OCI-LY1 (cell line): Measurements from ENCODE around the gene SLC35F6.

ENCODE experiments used
- CTCF ChIP-seq: fragments of 200-600 bp; sonication (generic), shearing (Covaris generic); IDR thresholded peaks from 2 replicates; pipeline ENCODE4 v1.5.1; 2017; ENCODE audit warnings: mild to moderate bottlenecking, antibody characterized with exemption, low read length, moderate library complexity, mixed read lengths
- EZH2 ChIP-seq: fragments of 200-600 bp; sonication (generic), shearing (Covaris generic); IDR thresholded peaks from 2 replicates; pipeline ENCODE4 v1.8.0; 2017; ENCODE audit warnings: borderline replicate concordance, mixed run types, mild to moderate bottlenecking, antibody characterized with exemption, low read length, moderate library complexity, mixed read lengths

GRCh38 chr2:26735097-26735496 is 29.0 kb upstream of the SLC35F6 start:
- TF ChIP-seq CTCF (no peak), EZH2 (no peak)
